ENCODE measurements around the gene FXYD1.

The FXYD1 gene

DNA sequence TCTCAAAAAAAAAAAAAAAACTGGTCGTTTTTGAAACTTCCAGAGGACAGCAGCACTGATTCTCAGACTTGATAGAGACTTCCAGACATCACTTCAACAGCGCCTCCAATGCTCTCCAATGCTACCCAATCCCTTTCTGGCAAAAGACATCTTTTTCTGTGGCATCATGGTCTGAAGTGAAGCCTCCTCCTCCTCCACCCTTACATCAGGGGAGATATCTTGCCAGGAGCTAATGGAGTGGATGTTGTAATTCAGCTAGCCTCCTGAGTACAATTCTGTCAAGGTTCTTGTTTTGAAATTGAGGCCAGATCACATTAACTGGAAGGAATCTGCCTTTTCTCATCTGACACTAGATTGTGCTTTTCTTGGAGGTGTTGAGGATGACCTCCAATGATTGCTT is 40.1 kb downstream of the FXYD1 start:
- H3K27ac ChIP-seq: no peak overlapping the region
- DNase-seq (ENCODE audit: low spot score): no peak
- TF ChIP-seq, protein P1, sequence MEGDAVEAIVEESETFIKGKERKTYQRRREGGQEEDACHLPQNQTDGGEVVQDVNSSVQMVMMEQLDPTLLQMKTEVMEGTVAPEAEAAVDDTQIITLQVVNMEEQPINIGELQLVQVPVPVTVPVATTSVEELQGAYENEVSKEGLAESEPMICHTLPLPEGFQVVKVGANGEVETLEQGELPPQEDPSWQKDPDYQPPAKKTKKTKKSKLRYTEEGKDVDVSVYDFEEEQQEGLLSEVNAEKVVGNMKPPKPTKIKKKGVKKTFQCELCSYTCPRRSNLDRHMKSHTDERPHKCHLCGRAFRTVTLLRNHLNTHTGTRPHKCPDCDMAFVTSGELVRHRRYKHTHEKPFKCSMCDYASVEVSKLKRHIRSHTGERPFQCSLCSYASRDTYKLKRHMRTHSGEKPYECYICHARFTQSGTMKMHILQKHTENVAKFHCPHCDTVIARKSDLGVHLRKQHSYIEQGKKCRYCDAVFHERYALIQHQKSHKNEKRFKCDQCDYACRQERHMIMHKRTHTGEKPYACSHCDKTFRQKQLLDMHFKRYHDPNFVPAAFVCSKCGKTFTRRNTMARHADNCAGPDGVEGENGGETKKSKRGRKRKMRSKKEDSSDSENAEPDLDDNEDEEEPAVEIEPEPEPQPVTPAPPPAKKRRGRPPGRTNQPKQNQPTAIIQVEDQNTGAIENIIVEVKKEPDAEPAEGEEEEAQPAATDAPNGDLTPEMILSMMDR (conservative IDR thresholded peaks at IDR 0.05; ENCODE audit: low read depth): no peak
- POLR2A ChIA-PET (ENCODE audit: low non-redundant PET): no interaction called here
- CTCF ChIA-PET: interaction anchor here (1.7 kb wide), 1 partner anchor 10 kb away, joined by 4 read pairs; no protein-coding TSS in a partner anchor

DNA sequence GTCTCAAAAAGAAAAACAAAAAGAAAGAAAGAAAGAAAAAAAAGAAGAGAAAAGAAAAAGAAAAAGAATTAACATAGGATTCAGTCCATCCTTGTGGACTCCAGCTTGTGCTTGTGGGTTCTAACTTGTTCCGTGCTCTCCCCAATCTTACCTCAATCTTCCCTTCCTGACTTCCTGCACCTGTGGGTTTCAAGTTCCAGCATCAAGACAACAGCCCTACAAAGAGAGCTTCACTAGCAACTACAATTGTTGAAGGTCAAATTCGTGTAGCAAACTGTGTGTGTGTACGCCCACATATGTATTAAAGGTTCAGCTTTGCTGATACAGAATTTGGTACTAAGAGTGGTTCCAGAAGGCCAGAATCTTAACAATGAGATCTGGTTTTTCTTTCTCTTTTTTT is 41.2 kb downstream of the FXYD1 start:
- CTCF ChIA-PET: no interaction called here
- POLR2A ChIA-PET (ENCODE audit: low non-redundant PET): interaction anchor here (0.6 kb wide), 1 partner anchor 181 kb away, joined by 3 read pairs; no protein-coding TSS in a partner anchor
- no peak for DNase-seq (ENCODE audit: low spot score)
- H3K27ac ChIP-seq: no peak overlapping the region
- TF ChIP-seq, protein P1 (conservative IDR thresholded peaks at IDR 0.05; ENCODE audit: low read depth): no peak

DNA sequence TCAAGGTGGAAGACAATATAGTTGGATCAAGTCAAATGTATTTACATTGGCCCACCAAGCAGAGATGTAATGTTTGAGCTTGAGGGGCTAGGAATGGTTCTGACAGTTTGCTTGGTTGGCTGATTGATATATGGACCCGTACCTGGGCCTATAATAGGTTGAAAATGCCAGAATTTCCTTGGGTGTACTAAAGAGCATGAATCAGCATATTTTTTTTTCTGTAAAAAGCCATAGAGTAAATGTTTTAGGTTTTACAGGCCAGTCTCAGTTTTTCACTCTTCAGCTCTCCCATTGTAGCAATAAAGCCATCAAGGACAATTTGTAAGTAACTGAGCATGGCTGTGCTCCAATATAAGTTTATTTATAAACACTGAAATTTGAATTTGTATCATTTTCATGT is 42.8 kb downstream of the FXYD1 start:
- DNase-seq (ENCODE audit: low spot score): no peak
- ChIA-PET POLR2A (ENCODE audit: low non-redundant PET) (no interaction called here), CTCF (interaction anchor here (0.5 kb wide), 1 partner anchor 12 kb away, joined by 3 read pairs; no protein-coding TSS in a partner anchor)

DNA sequence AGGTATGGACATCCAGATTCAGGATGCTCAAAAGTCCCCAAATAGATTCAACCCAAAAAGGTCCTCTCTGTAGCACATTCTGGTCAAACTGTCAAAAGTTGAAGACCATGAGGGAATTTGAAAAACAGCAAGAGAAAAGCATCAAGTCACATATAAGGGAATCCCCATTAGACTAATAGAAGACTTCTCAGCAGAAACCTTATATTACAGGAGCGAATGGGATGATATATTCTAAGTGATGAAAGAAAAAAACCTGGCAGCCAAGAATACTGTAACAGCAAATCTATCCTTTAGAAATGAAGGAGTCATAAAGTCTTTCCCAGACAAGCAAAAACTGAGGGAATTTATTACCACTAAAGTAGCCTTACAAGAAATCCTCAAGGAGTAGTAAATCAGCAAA is 45.6 kb downstream of the FXYD1 start:
- TF ChIP-seq, protein P1 (conservative IDR thresholded peaks at IDR 0.05; ENCODE audit: low read depth): no peak
- CTCF ChIA-PET: no interaction called here
- no peak overlapping the region for H3K27ac ChIP-seq
- DNase-seq (ENCODE audit: low spot score): no peak
- POLR2A ChIA-PET (ENCODE audit: low non-redundant PET): no interaction called here

More for the DNA sequence above, 42.8 kb downstream of the FXYD1 start:
- no peak overlapping the region for H3K27ac ChIP-seq
- TF ChIP-seq, protein P1 (conservative IDR thresholded peaks at IDR 0.05; ENCODE audit: low read depth): no peak

DNA sequence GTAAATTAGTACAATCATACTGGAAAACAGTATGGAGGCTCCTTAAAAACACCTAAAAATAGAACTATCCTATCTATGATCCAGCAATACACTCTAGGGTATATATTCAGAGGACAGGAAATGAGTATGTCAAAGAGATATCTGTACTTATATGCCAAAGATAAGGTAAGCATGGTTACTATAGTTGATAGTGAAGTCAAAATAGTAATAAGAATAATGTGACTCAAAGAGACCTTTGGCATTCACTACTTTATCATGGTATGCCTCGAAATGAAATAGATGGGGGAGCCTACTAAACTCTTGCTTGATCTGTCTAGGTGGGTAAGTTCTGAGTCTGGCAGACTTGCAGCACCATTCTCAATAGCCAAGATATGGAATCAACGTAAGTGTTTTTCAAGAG is 46.3 kb downstream of the FXYD1 start:
- CTCF ChIA-PET: no interaction called here
- no peak overlapping the region for H3K27ac ChIP-seq
- TF ChIP-seq, protein P1 (conservative IDR thresholded peaks at IDR 0.05; ENCODE audit: low read depth): no peak
- POLR2A ChIA-PET (ENCODE audit: low non-redundant PET): no interaction called here
- no peak for DNase-seq (ENCODE audit: low spot score)
